Measurements from ENCODE around the gene BRD1. TPM values are rescaled to one million over a fixed set of nuclear protein-coding genes. Genes with fewer than 3 reads are reported as not detected.

Gene BRD1
- total RNA-seq, 4 donors from 2014 or later, result 44.6 to 74.9 (median 60.4) TPM

GRCh38 chr22:49826603-49827270 is 936 bp downstream of the BRD1 start:
- Histone ChIP-seq H3K27me3 (no peaks in the 10 kb centered on the region), H3K36me3 (peaks cover 0 to 30% (median 17%) of the 10 kb centered on the region in 3 donors), H3K4me1 (peaks cover 0 to 46% (median 24%) of the 10 kb centered on the region in 4 donors), H3K9me3 (peaks cover 0 to 15% (median 0%) of the 10 kb centered on the region in 4 donors), H3K27ac (peak overlapping the region; percentile 54 to 94 (median 85)), H3K4me3 (peak overlapping the region; percentile 75 to 90 (median 83))
- TF ChIP-seq EP300 (IDR thresholded peaks at IDR 0.05) (no peak), CTCF (IDR thresholded peaks at IDR 0.05) (no peak), POLR2A (IDR thresholded peaks at IDR 0.05) (no peak)
- DNase-seq (ENCODE audit: low spot score in 2 of 2), result peak in 1 of 2 donors; percentile 28
- 0 to 1% methylated on average over 31 to 68 of the region's 86 CpGs for WGBS, 2 donors

- DNase-seq (ENCODE audit: low spot score in 2 of 2), result no peak
- Histone ChIP-seq H3K9me3 (peaks cover 0 to 10% (median 0%) of the 10 kb centered on the region in 4 donors), H3K36me3 (peaks cover 0 to 33% (median 17%) of the 10 kb centered on the region in 3 donors), H3K4me3 (peak overlapping the region; percentile 75 to 90 (median 83)), H3K27me3 (no peaks in the 10 kb centered on the region), H3K4me1 (peaks cover 0 to 52% (median 24%) of the 10 kb centered on the region in 4 donors), H3K27ac (peak overlapping the region; percentile 54 to 94 (median 85))
- TF ChIP-seq POLR2A (IDR thresholded peaks at IDR 0.05) (no peak), EP300 (IDR thresholded peaks at IDR 0.05) (no peak), CTCF (IDR thresholded peaks at IDR 0.05) (no peak)
- WGBS, 2 donors, result 5 to 16% methylated on average over 27 of the region's 31 CpGs
These were observed 1.6 kb downstream of the BRD1 start for GRCh38 chr22:49825944-49826602.

GRCh38 chr22:49825436-49825835 is 2.2 kb downstream of the BRD1 start:
- Histone ChIP-seq H3K4me3 (peak overlapping the region in 3 of 4 donors; percentile 75 to 90 (median 86)), H3K27ac (no peak overlapping the region), H3K4me1 (peaks cover 0 to 59% (median 24%) of the 10 kb centered on the region in 4 donors)

GRCh38 chr22:49824936-49825335 is 2.7 kb downstream of the BRD1 start:
- Histone ChIP-seq H3K27ac (no peak overlapping the region), H3K36me3 (peaks cover 0 to 45% (median 17%) of the 10 kb centered on the region in 3 donors), H3K4me3 (peak overlapping the region in 1 of 4 donors; percentile 86), H3K4me1 (peaks cover 0 to 61% (median 24%) of the 10 kb centered on the region in 4 donors), H3K9me3 (peaks cover 0 to under 1% (median 0%) of the 10 kb centered on the region in 4 donors), H3K27me3 (no peaks in the 10 kb centered on the region)
- no peak for DNase-seq (ENCODE audit: low spot score in 2 of 2)
- 73 to 74% methylated on average over 11 to 12 of the region's 12 CpGs for WGBS, 2 donors
- no peak for TF ChIP-seq POLR2A (IDR thresholded peaks at IDR 0.05)

More at GRCh38 chr22:49825436-49825835, 2.2 kb downstream of the BRD1 start:
- H3K36me3 ChIP-seq, result peaks cover 0 to 40% (median 17%) of the 10 kb centered on the region in 3 donors
- peaks cover 0 to 6% (median 0%) of the 10 kb centered on the region in 4 donors for H3K9me3 ChIP-seq
- no peak for DNase-seq (ENCODE audit: low spot score in 2 of 2)
- no peaks in the 10 kb centered on the region for H3K27me3 ChIP-seq
- 55 to 59% methylated on average over 6 to 9 of the region's 10 CpGs for WGBS, 2 donors
- TF ChIP-seq CTCF (IDR thresholded peaks at IDR 0.05) (no peak), POLR2A (IDR thresholded peaks at IDR 0.05) (no peak), EP300 (IDR thresholded peaks at IDR 0.05) (no peak)

- Histone ChIP-seq H3K27me3 (no peaks in the 10 kb centered on the region), H3K4me3 (no peak overlapping the region), H3K36me3 (peaks cover 0 to 50% (median 17%) of the 10 kb centered on the region in 3 donors), H3K9me3 (no peaks in the 10 kb centered on the region), H3K27ac (no peak overlapping the region), H3K4me1 (peaks cover 0 to 61% (median 24%) of the 10 kb centered on the region in 4 donors)
- WGBS, 2 donors, result 90 to 92% methylated on average over 14 to 15 of the region's 16 CpGs
- DNase-seq (ENCODE audit: low spot score in 2 of 2), result no peak
- TF ChIP-seq EP300 (IDR thresholded peaks at IDR 0.05) (no peak), POLR2A (IDR thresholded peaks at IDR 0.05) (no peak)
These were observed 3.3 kb downstream of the BRD1 start for GRCh38 chr22:49824185-49824925.
